Erythroblast (primary cell): ENCODE data around the gene DEXI.

Experiments
- DNase-seq, 2 experiments: peaks; one replicate each; lab custom pipeline; 2025; lab: John Stamatoyannopoulos, UW
- GATA1 ChIP-seq: IDR thresholded peaks from 2 replicates; pipeline ENCODE4 v1.6.1; 2011; ENCODE audit warnings: low read depth, mild to moderate bottlenecking, control low read depth, low read length, moderate library complexity
- POLR2A ChIP-seq: IDR thresholded peaks from 2 replicates; pipeline ENCODE4 v1.6.1; 2011; ENCODE audit warnings: mild to moderate bottlenecking, low read length

The DEXI gene

GRCh38 chr16:10940501-10941079 lies 1.7 kb downstream of the DEXI start:
- TF ChIP-seq POLR2A = no peak
- TF ChIP-seq GATA1 = no peak
- DNase-seq = no peak

GRCh38 chr16:10939649-10940234 lies 2.5 kb downstream of the DEXI start:
- DNase-seq = peak; percentile 15 to 35
- no peak for TF ChIP-seq GATA1
- TF ChIP-seq POLR2A = no peak

- DNase-seq = peak; percentile 66 to 76
- TF ChIP-seq POLR2A (no peak), GATA1 (no peak)
Observed at GRCh38 chr16:10938796-10939648, 3.2 kb downstream of the DEXI start.

- TF ChIP-seq GATA1 (no peak), POLR2A (no peak)
- no peak for DNase-seq
Observed at GRCh38 chr16:10938321-10938720, 3.9 kb downstream of the DEXI start.

- no peak for TF ChIP-seq GATA1
- TF ChIP-seq POLR2A = no peak
- DNase-seq = no peak
Observed at GRCh38 chr16:10937068-10937859, 5.0 kb downstream of the DEXI start.

DNA sequence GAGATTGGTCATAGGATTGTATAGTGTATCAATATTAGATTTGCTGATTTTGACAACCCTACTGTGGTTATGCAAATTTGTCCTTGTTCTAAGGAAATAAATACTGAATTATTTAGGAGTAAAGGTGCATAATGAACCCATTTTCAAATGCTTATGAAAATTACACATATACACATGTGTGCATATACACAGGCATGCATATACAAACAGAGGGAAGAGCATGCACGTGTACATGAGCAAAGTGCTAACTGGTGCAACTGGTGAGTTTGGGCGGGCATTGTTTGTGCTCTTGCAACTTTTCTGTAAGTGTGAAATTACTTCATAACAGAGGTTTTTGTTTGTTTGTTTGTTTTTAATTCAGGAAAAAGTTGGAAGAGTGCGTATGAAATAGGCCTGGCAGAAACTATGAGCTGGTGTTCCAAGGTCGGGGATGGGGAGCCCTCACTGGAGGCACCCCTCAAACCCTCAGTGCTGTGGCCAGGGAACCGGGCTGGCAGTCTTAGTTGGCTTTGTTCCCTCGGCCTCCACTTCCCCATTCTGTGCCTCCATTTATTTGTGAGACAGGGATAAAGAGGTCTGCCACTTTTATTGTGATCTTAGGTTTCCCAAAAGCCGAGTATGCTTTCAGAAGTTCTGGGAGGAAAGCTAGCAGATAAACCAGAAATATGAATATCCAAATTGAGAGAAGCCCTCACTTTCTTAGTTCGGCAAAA lies 5.8 kb downstream of the DEXI start:
- no peak for DNase-seq
- TF ChIP-seq GATA1 (no peak), POLR2A (no peak)

- DNase-seq = peak; percentile 76 to 92
- TF ChIP-seq GATA1 = no peak
- peak; percentile 40 for TF ChIP-seq POLR2A
Observed at GRCh38 chr16:10935226-10935915, 6.9 kb downstream of the DEXI start.

- DNase-seq = no peak
- TF ChIP-seq GATA1 (no peak), POLR2A (no peak)
Observed at GRCh38 chr16:10934325-10935107, 7.8 kb downstream of the DEXI start.

DNA sequence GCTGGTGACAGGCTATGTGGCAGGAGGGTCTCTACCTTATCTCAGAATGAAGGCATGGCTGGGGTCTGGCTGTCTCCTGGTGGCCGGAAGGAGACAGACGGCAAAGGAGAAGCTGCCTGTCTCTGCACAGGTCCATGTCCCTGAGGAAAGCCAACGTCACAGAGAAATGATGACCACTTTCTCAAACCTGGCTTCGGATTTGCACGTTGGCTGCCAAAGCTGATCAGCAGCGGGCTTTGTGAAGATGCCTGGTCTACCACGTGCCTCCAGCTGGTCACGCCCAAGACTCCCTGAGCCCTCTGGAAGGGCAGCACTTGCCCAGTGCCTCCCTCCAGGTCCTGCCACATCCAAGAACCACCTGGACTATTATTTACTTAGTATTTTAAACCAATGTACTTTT lies 8.4 kb downstream of the DEXI start:
- no peak for DNase-seq
- TF ChIP-seq POLR2A (no peak), GATA1 (no peak)

- no peak for DNase-seq
- no peak for TF ChIP-seq GATA1
- TF ChIP-seq POLR2A = no peak
Observed at GRCh38 chr16:10932959-10933710, 9.1 kb downstream of the DEXI start.

- TF ChIP-seq GATA1 (no peak), POLR2A (no peak)
- DNase-seq = no peak
Observed at GRCh38 chr16:10931977-10932632, 10.2 kb downstream of the DEXI start.
